ENCODE measurements around the gene DCBLD2. TPM values are rescaled to one million over a fixed set of nuclear protein-coding genes. Genes with fewer than 3 reads are reported as not detected.

Gene DCBLD2
- total RNA-seq, 1 donor from 2014 or later: 5.1 TPM

- Mint-ChIP-seq H3K27me3 (ENCODE audit: low read depth) (no peaks in the 10 kb centered on the region), H3K27ac (no peak overlapping the region), H3K36me3 (ENCODE audit: low read depth) (no peaks in the 10 kb centered on the region), H3K4me1 (ENCODE audit: low read depth) (no peaks in the 10 kb centered on the region), H3K4me3 (ENCODE audit: low read depth) (no peak overlapping the region), H3K9me3 (no peaks in the 10 kb centered on the region)
- intact Hi-C loops (cut with micrococcal nuclease): loop anchor here (2.0 kb wide), 1 partner anchor 210 kb away; no protein-coding TSS in a partner anchor
- no peak for DNase-seq (ENCODE audit: low spot score)
These were observed 88.6 kb downstream of the DCBLD2 start for GRCh38 chr3:98812851-98813374.

GRCh38 chr3:98811048-98811447 is 90.4 kb downstream of the DCBLD2 start:
- no peak for DNase-seq (ENCODE audit: low spot score)
- Mint-ChIP-seq H3K4me1 (ENCODE audit: low read depth) (peaks cover 3% of the 10 kb centered on the region), H3K4me3 (ENCODE audit: low read depth) (no peak overlapping the region), H3K9me3 (no peaks in the 10 kb centered on the region), H3K36me3 (ENCODE audit: low read depth) (no peaks in the 10 kb centered on the region), H3K27ac (no peak overlapping the region), H3K27me3 (ENCODE audit: low read depth) (no peaks in the 10 kb centered on the region)
- intact Hi-C loops (cut with micrococcal nuclease): no loop called here

- DNase-seq (ENCODE audit: low spot score): no peak
- Mint-ChIP-seq H3K9me3 (no peaks in the 10 kb centered on the region), H3K4me1 (ENCODE audit: low read depth) (peaks cover 3% of the 10 kb centered on the region), H3K4me3 (ENCODE audit: low read depth) (no peak overlapping the region), H3K36me3 (ENCODE audit: low read depth) (no peaks in the 10 kb centered on the region), H3K27ac (no peak overlapping the region), H3K27me3 (ENCODE audit: low read depth) (no peaks in the 10 kb centered on the region)
- intact Hi-C loops (cut with micrococcal nuclease): no loop called here
These were observed 91.9 kb downstream of the DCBLD2 start for GRCh38 chr3:98809557-98809956.

GRCh38 chr3:98808071-98808470 is 93.4 kb downstream of the DCBLD2 start:
- DNase-seq (ENCODE audit: low spot score): no peak
- H3K27me3 Mint-ChIP-seq (ENCODE audit: low read depth): no peaks in the 10 kb centered on the region
- H3K4me3 Mint-ChIP-seq (ENCODE audit: low read depth): no peak overlapping the region
- H3K9me3 Mint-ChIP-seq: no peaks in the 10 kb centered on the region
- no peaks in the 10 kb centered on the region for H3K36me3 Mint-ChIP-seq (ENCODE audit: low read depth)
- no peak overlapping the region for H3K27ac Mint-ChIP-seq
- intact Hi-C loops (cut with micrococcal nuclease): no loop called here
- peaks cover 3% of the 10 kb centered on the region for H3K4me1 Mint-ChIP-seq (ENCODE audit: low read depth)

- Mint-ChIP-seq H3K27ac (no peak overlapping the region), H3K36me3 (ENCODE audit: low read depth) (no peaks in the 10 kb centered on the region), H3K4me3 (ENCODE audit: low read depth) (no peak overlapping the region), H3K9me3 (no peaks in the 10 kb centered on the region), H3K4me1 (ENCODE audit: low read depth) (peaks cover 3% of the 10 kb centered on the region), H3K27me3 (ENCODE audit: low read depth) (no peaks in the 10 kb centered on the region)
- intact Hi-C loops (cut with micrococcal nuclease): no loop called here
- no peak for DNase-seq (ENCODE audit: low spot score)
These were observed 93.9 kb downstream of the DCBLD2 start for GRCh38 chr3:98807561-98807960.

DNA sequence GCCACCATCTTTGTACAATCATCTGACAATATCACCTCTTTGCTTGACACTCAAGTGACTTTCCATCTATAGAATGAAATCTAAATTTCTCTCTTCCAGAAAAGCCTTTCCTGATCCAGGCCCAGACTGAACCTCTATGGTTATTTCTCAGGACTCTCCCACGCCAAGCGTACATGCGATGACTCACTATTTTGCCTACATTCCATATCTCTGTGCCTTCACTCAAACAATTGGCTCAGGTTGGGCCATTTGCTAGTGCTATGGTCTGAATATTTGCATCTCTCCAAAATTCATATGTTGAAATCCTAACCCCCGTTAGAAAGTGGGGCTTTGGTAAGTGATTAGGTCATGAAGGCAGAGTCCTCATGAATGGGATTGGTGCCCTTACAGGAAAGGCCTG is 94.5 kb downstream of the DCBLD2 start:
- DNase-seq (ENCODE audit: low spot score): no peak
- no peaks in the 10 kb centered on the region for H3K36me3 Mint-ChIP-seq (ENCODE audit: low read depth)
- intact Hi-C loops (cut with micrococcal nuclease): no loop called here
- no peaks in the 10 kb centered on the region for H3K27me3 Mint-ChIP-seq (ENCODE audit: low read depth)
- no peak overlapping the region for H3K4me3 Mint-ChIP-seq (ENCODE audit: low read depth)
- H3K9me3 Mint-ChIP-seq: no peaks in the 10 kb centered on the region
- peaks cover 3% of the 10 kb centered on the region for H3K4me1 Mint-ChIP-seq (ENCODE audit: low read depth)
- H3K27ac Mint-ChIP-seq: no peak overlapping the region

- Mint-ChIP-seq H3K4me1 (ENCODE audit: low read depth) (peaks cover 3% of the 10 kb centered on the region), H3K4me3 (ENCODE audit: low read depth) (no peak overlapping the region), H3K27ac (no peak overlapping the region), H3K36me3 (ENCODE audit: low read depth) (no peaks in the 10 kb centered on the region), H3K27me3 (ENCODE audit: low read depth) (no peaks in the 10 kb centered on the region), H3K9me3 (no peaks in the 10 kb centered on the region)
- no peak for DNase-seq (ENCODE audit: low spot score)
- intact Hi-C loops (cut with micrococcal nuclease): no loop called here
These were observed 95.0 kb downstream of the DCBLD2 start for GRCh38 chr3:98806521-98806920.

- intact Hi-C loops (cut with micrococcal nuclease): no loop called here
- Mint-ChIP-seq H3K4me3 (ENCODE audit: low read depth) (no peak overlapping the region), H3K36me3 (ENCODE audit: low read depth) (no peaks in the 10 kb centered on the region), H3K27me3 (ENCODE audit: low read depth) (no peaks in the 10 kb centered on the region), H3K27ac (no peak overlapping the region), H3K4me1 (ENCODE audit: low read depth) (peaks cover 3% of the 10 kb centered on the region), H3K9me3 (no peaks in the 10 kb centered on the region)
- no peak for DNase-seq (ENCODE audit: low spot score)
These were observed 95.9 kb downstream of the DCBLD2 start for GRCh38 chr3:98805571-98805970.

DNA sequence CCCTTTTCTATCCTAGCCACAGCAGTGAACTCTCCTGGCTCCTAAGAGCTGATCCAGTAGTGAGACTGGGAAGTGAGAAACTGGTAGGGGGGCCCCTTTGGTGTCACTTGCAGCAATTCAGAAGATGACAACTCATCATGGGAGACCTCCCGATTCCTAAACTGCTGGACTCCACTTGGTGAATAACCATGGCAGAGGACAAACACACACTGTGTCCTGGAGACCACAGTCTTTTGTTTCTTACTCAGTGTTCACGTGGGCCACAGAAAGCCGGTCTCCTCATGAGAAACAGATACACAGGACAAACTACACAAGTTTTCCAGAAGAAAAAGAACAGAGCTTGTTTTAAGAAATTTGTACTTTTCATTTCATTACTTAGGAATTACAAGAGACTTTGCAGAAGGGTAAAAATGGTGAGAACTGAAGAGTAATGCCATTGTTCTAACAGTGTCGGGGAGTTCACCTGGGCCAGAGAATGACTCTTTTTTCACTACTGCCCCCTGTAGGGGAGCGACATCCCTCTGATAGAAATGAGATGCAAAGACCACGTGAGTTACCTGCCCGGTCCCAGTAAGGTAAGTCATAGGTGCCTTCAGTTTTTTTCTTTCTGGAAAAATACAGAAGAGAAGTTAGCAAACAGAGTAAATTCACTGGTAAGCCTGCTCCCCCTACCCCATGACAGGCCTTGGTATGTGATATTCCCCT is 100.3 kb downstream of the DCBLD2 start:
- H3K27me3 Mint-ChIP-seq (ENCODE audit: low read depth): no peaks in the 10 kb centered on the region
- H3K9me3 Mint-ChIP-seq: no peaks in the 10 kb centered on the region

DNA sequence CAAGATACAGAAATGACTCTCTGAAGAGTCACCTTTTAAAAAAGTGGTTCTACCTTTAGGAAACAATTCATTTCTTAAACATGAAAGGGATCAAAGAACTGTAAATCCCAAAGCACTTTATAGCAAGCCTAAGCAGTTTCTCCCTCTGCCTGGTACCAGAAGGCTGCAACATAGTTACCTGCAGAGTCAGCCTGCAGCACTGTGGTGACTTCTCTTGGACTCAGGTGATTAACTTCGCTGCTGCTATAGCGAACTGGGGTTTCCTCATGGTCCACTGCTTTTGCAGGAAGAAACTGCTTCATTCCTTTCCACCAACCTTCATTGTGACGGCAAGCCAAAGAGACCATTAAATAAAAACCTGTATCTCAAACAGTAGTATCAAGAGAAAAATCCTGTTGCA is 101.1 kb downstream of the DCBLD2 start:
- no peaks in the 10 kb centered on the region for H3K27me3 Mint-ChIP-seq (ENCODE audit: low read depth)
- no peak overlapping the region for H3K4me3 Mint-ChIP-seq (ENCODE audit: low read depth)
- intact Hi-C loops (cut with micrococcal nuclease): no loop called here
- H3K27ac Mint-ChIP-seq: no peak overlapping the region
- H3K4me1 Mint-ChIP-seq (ENCODE audit: low read depth): no peaks in the 10 kb centered on the region
- no peak for DNase-seq (ENCODE audit: low spot score)
- H3K36me3 Mint-ChIP-seq (ENCODE audit: low read depth): peaks cover 2% of the 10 kb centered on the region
- no peaks in the 10 kb centered on the region for H3K9me3 Mint-ChIP-seq

More for the DNA sequence above, 100.3 kb downstream of the DCBLD2 start:
- no peak overlapping the region for H3K4me3 Mint-ChIP-seq (ENCODE audit: low read depth)
- no peaks in the 10 kb centered on the region for H3K4me1 Mint-ChIP-seq (ENCODE audit: low read depth)
- no peak overlapping the region for H3K27ac Mint-ChIP-seq
- intact Hi-C loops (cut with micrococcal nuclease): no loop called here
- DNase-seq (ENCODE audit: low spot score): no peak
- H3K36me3 Mint-ChIP-seq (ENCODE audit: low read depth): peaks cover 2% of the 10 kb centered on the region

GRCh38 chr3:98799479-98799878 is 102.0 kb downstream of the DCBLD2 start:
- Mint-ChIP-seq H3K4me1 (ENCODE audit: low read depth) (no peaks in the 10 kb centered on the region), H3K9me3 (no peaks in the 10 kb centered on the region), H3K27ac (no peak overlapping the region), H3K36me3 (ENCODE audit: low read depth) (peaks cover 2% of the 10 kb centered on the region), H3K4me3 (ENCODE audit: low read depth) (no peak overlapping the region), H3K27me3 (ENCODE audit: low read depth) (no peaks in the 10 kb centered on the region)
- no peak for DNase-seq (ENCODE audit: low spot score)
- intact Hi-C loops (cut with micrococcal nuclease): no loop called here

- Mint-ChIP-seq H3K36me3 (ENCODE audit: low read depth) (peaks cover 2% of the 10 kb centered on the region), H3K27me3 (ENCODE audit: low read depth) (no peaks in the 10 kb centered on the region), H3K4me3 (ENCODE audit: low read depth) (no peak overlapping the region), H3K9me3 (no peaks in the 10 kb centered on the region), H3K4me1 (ENCODE audit: low read depth) (peaks cover 3% of the 10 kb centered on the region), H3K27ac (no peak overlapping the region)
- no peak for DNase-seq (ENCODE audit: low spot score)
- intact Hi-C loops (cut with micrococcal nuclease): no loop called here
These were observed 102.7 kb downstream of the DCBLD2 start for GRCh38 chr3:98798820-98799219.

GRCh38 chr3:98797905-98798304 is 103.6 kb downstream of the DCBLD2 start:
- no peak overlapping the region for H3K4me3 Mint-ChIP-seq (ENCODE audit: low read depth)
- H3K36me3 Mint-ChIP-seq (ENCODE audit: low read depth): peaks cover 2% of the 10 kb centered on the region
- peaks cover 3% of the 10 kb centered on the region for H3K4me1 Mint-ChIP-seq (ENCODE audit: low read depth)
- no peak overlapping the region for H3K27ac Mint-ChIP-seq
- no peak for DNase-seq (ENCODE audit: low spot score)
- H3K9me3 Mint-ChIP-seq: no peaks in the 10 kb centered on the region
- intact Hi-C loops (cut with micrococcal nuclease): no loop called here
- H3K27me3 Mint-ChIP-seq (ENCODE audit: low read depth): no peaks in the 10 kb centered on the region

All from activated T-helper 2 cell treated with anti-CD3 and anti-CD28 coated beads, Interferon-gamma antibody, Interleukin-2, Interleukin-4, amounts not matched to agents 10 μg/mL and 5 μg/mL and 100 μg/mL, durations not matched to agents 14 hours and 24 hours and 36 hours (primary cell).